HUES48 (cell line): Measurements from ENCODE around the gene SPAG9.

Experiments used
- H3K27ac ChIP-seq: one replicate; pipeline ENCODE4 v1.7.0; 2013; ENCODE audit warnings: low read depth, low read length, inconsistent platforms
- H3K27me3 ChIP-seq: 2 replicates; pipeline ENCODE4 v1.6.1; 2013; ENCODE audit warnings: mild to moderate bottlenecking, low read length; ENCODE audit not compliant: control insufficient read depth, insufficient read depth
- H3K36me3 ChIP-seq: 2 replicates; pipeline ENCODE4 v1.6.1; 2013; ENCODE audit warnings: low read length; ENCODE audit not compliant: control insufficient read depth, insufficient read depth
- H3K4me1 ChIP-seq: 2 replicates; pipeline ENCODE4 v1.6.1; 2013; ENCODE audit warnings: mild to moderate bottlenecking, low read length; ENCODE audit not compliant: control insufficient read depth, insufficient read depth
- H3K4me3 ChIP-seq: 2 replicates; pipeline ENCODE4 v1.5.1; 2013; ENCODE audit warnings: mild to moderate bottlenecking, low read depth, low read length
- H3K9ac ChIP-seq: 2 replicates; pipeline ENCODE4 v1.6.1; 2013; ENCODE audit warnings: mild to moderate bottlenecking, low read depth, low read length, moderate library complexity
- H3K9me3 ChIP-seq: 2 replicates; pipeline ENCODE4 v1.6.1; 2013; ENCODE audit warnings: low read length; ENCODE audit not compliant: control insufficient read depth, insufficient read depth

The SPAG9 gene

GRCh38 chr17:51079049-51079448 is 41.6 kb downstream of the SPAG9 start:
- Histone ChIP-seq H3K27ac (no peak overlapping the region), H3K4me3 (no peak overlapping the region), H3K36me3 (peaks cover 31% of the 10 kb centered on the region), H3K4me1 (no peaks in the 10 kb centered on the region), H3K9ac (no peak overlapping the region), H3K9me3 (no peaks in the 10 kb centered on the region; the same call in 1 of the 2 replicates), H3K27me3 (no peaks in the 10 kb centered on the region)

DNA sequence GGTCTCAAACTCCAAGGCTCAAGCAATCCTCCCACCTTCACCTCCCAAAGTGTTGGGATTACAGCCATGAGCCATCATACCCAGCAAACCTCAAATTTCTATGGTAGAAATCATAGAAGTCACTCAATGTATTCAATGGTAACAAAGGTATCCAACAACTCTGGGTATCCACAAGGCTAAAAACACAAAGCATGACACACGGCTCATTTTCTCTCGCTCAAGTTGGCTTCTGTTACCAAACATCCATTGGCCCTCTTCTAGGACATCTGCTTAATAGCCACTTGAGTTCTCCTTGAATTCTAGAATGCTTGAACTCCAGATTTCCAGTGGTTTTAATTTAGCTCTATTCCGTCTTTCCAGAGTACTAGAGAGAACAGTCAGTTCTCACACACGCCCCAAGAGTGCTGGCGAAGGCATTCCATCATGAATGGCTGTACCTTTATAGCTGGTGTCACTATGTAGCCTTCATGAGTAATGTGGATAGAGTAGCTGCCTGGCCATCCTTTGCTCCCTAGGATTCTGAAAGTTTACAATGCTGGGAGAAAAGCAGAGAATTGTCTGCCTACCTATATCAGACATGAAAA is 42.6 kb downstream of the SPAG9 start:
- Histone ChIP-seq H3K4me1 (no peaks in the 10 kb centered on the region), H3K27ac (no peak overlapping the region), H3K9me3 (no peaks in the 10 kb centered on the region; the same call in 1 of the 2 replicates), H3K36me3 (peaks cover 31% of the 10 kb centered on the region), H3K4me3 (no peak overlapping the region), H3K9ac (no peak overlapping the region), H3K27me3 (no peaks in the 10 kb centered on the region)

DNA sequence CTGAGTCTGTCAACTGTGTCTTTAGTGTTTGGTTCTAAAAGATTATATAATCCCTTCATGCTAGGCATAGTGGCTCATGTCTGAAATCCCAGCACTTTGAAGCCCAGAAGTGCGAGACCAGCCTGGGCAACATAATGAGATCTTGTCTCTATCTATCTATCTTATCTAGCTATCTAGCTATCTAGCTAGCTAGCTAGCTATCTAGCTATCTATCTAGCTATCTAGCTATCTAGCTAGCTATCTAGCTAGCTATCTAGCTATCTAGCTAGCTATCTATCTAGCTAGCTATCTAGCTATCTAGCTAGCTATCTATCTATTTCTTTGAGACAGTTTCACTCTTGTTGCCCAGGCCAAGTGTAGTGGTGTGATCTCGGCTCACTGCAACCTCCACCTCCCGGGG is 43.8 kb downstream of the SPAG9 start:
- Histone ChIP-seq H3K9me3 (no peaks in the 10 kb centered on the region; the same call in 1 of the 2 replicates), H3K4me3 (no peak overlapping the region), H3K4me1 (no peaks in the 10 kb centered on the region), H3K27me3 (no peaks in the 10 kb centered on the region), H3K9ac (no peak overlapping the region), H3K27ac (no peak overlapping the region), H3K36me3 (peaks cover 31% of the 10 kb centered on the region)

GRCh38 chr17:51071556-51071955 is 49.1 kb downstream of the SPAG9 start:
- Histone ChIP-seq H3K9me3 (no peaks in the 10 kb centered on the region), H3K27ac (no peak overlapping the region), H3K36me3 (peaks cover under 1% of the 10 kb centered on the region; the same call in 1 of the 2 replicates), H3K27me3 (no peaks in the 10 kb centered on the region), H3K4me1 (no peaks in the 10 kb centered on the region), H3K9ac (no peak overlapping the region), H3K4me3 (no peak overlapping the region)

DNA sequence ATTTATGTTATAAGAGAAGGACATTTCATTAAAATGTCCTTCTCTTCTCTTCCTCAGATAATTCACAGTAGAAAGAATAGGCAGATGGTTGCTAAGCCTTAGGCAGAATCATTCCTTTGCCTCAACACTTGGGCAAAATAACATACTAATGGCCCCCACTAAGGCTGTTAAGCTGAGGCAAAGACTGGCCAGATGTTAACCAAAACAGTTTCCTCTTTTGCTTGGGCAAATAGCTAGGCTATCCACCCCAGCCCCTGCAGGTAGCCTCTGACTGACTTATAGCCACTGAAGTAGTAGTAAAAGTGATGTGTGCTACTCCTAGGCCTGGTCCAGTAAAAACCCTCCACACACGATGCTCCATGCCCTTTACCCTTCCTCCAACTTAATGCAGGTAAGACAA is 55.2 kb downstream of the SPAG9 start:
- Histone ChIP-seq H3K27ac (no peak overlapping the region), H3K27me3 (no peaks in the 10 kb centered on the region), H3K4me1 (no peaks in the 10 kb centered on the region), H3K36me3 (no peaks in the 10 kb centered on the region), H3K9ac (no peak overlapping the region), H3K9me3 (no peaks in the 10 kb centered on the region), H3K4me3 (no peak overlapping the region)

DNA sequence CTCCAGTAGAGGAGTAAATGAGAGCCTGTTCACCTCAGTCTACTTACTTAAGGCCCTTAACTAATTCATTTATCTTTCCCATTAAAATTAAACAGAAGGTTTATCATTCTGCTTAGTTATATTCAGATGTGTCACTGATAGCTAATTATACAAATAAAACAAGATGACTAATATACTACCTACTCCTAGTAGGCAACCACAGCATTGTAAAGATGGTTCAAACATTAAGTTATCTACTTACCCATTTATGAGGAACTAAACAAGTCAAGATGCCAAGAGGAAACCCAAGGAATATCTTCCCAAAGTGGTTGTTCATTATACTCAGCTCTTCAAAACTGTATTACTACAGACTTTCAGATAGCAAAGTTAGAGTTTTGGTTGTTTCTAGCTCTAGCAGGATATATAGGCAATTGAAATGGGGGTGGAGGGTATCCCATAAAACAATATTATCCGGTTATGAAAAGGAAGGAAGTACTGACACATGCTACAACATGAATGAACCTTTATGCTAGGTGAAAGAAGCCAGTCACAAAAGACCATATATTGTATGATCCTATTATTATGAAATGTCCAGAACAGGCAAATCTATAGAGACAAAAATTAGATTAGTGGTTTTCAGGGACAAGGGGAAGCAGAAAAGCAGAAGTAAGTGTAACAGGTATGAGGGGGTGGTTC is 56.5 kb downstream of the SPAG9 start:
- Histone ChIP-seq H3K27ac (no peak overlapping the region), H3K4me3 (no peak overlapping the region), H3K36me3 (no peaks in the 10 kb centered on the region), H3K4me1 (no peaks in the 10 kb centered on the region), H3K9ac (no peak overlapping the region), H3K9me3 (no peaks in the 10 kb centered on the region), H3K27me3 (no peaks in the 10 kb centered on the region)

- H3K27ac ChIP-seq, result no peak overlapping the region
- H3K4me1 ChIP-seq, result peaks cover 13% of the 10 kb centered on the region
- H3K36me3 ChIP-seq, result no peaks in the 10 kb centered on the region
- no peaks in the 10 kb centered on the region for H3K27me3 ChIP-seq
- no peak overlapping the region for H3K4me3 ChIP-seq
- no peaks in the 10 kb centered on the region for H3K9me3 ChIP-seq
- H3K9ac ChIP-seq, result no peak overlapping the region
Observed at GRCh38 chr17:51060396-51060795, 60.3 kb downstream of the SPAG9 start.

- Histone ChIP-seq H3K27me3 (no peaks in the 10 kb centered on the region), H3K9me3 (no peaks in the 10 kb centered on the region), H3K4me3 (no peak overlapping the region), H3K36me3 (no peaks in the 10 kb centered on the region), H3K9ac (no peak overlapping the region), H3K4me1 (peaks cover 13% of the 10 kb centered on the region), H3K27ac (no peak overlapping the region)
Observed at GRCh38 chr17:51059781-51060180, 60.9 kb downstream of the SPAG9 start.

DNA sequence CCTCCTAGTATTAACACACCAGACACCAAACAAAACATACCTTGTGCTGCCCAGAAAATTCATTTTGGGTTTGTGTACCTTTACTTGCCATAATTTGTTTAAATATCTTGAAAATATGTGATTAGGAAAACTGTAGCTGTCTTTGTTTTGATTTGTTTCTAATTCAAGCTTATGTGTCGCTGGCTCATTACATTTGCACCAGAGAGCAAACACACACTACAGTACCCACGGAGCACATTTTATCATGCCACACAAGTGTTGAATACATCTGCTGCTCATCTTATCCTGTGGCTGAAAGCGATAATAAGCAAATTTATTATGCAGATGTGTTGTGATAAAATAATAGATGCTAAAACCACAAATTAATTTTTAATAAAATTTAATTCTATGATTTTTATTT is 63.1 kb downstream of the SPAG9 start:
- H3K27me3 ChIP-seq, result no peaks in the 10 kb centered on the region
- H3K4me1 ChIP-seq, result peaks cover 13% of the 10 kb centered on the region
- no peaks in the 10 kb centered on the region for H3K9me3 ChIP-seq
- H3K27ac ChIP-seq, result peak overlapping the region; percentile 87
- no peak overlapping the region for H3K4me3 ChIP-seq
- H3K9ac ChIP-seq, result 0 out of 2 replicates have a peak overlapping the region, but pooled peaks have one; percentile 41
- no peaks in the 10 kb centered on the region for H3K36me3 ChIP-seq

DNA sequence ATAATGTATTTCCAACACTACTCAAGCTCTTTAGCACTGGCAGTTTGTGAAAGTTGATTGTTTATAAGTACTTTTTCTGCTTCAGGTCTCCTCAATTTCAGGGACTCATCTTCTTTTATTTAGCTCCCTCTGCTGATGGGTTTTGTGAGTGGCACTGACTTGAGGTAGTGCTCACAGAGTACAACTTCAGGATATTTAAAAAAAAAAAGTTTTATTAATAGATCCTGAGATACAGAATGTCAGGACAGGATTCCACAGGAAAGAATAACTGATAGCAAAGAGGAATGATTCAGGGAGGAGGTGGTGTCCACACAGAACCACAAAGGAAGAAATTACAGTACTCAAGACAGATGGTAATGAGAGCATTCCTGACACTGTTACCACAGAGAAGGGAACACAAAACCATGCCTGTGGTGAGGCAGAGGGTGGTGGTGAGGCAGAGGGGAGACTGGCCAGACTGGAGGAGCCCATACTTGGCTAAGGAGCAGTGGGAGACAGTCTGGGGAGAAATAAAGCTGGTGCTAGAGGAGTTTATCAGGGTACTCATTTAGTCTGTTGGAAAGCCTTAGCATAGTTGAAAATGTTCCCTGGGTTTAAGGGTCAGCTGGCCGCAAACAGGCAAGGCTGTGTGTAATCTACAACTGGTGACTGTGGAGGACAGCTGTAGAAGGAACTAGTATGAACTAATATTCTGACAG is 63.7 kb downstream of the SPAG9 start:
- Histone ChIP-seq H3K9me3 (no peaks in the 10 kb centered on the region), H3K27ac (peak overlapping the region; percentile 87), H3K27me3 (no peaks in the 10 kb centered on the region), H3K4me1 (peaks cover 13% of the 10 kb centered on the region), H3K36me3 (no peaks in the 10 kb centered on the region), H3K9ac (0 out of 2 replicates have a peak overlapping the region, but pooled peaks have one; percentile 41), H3K4me3 (no peak overlapping the region)

GRCh38 chr17:51054748-51055147 is 65.9 kb downstream of the SPAG9 start:
- Histone ChIP-seq H3K27me3 (no peaks in the 10 kb centered on the region), H3K9ac (no peak overlapping the region), H3K4me3 (no peak overlapping the region), H3K36me3 (no peaks in the 10 kb centered on the region), H3K27ac (no peak overlapping the region), H3K9me3 (no peaks in the 10 kb centered on the region), H3K4me1 (peaks cover 13% of the 10 kb centered on the region)
